DOHH2 (cell line): ENCODE measurements around the gene KCNA1.

Experiments
- H3F3A ChIP-seq: fragments of 200-600 bp; sonication (generic), shearing (Covaris generic); 2 replicates; pipeline ENCODE4 v1.6.0; 2016; ENCODE audit warnings: antibody characterized with exemption, mild to moderate bottlenecking; ENCODE audit not compliant: control insufficient read depth, insufficient read depth
- H3K27ac ChIP-seq: fragments of 200-600 bp; sonication (generic); 2 replicates; pipeline ENCODE4 v1.5.1; 2014; ENCODE audit warnings: low read depth, mild to moderate bottlenecking, low read length, moderate library complexity
- H3K27me3 ChIP-seq: fragments of 200-600 bp; sonication (generic); 2 replicates; pipeline ENCODE4 v1.6.1; 2014; ENCODE audit warnings: mild to moderate bottlenecking, low read length, mixed read lengths; ENCODE audit not compliant: control insufficient read depth
- H3K36me3 ChIP-seq: fragments of 200-600 bp; sonication (generic); 2 replicates; pipeline ENCODE4 v1.6.1; 2014; ENCODE audit warnings: mild to moderate bottlenecking, low read length, moderate library complexity, mixed read lengths; ENCODE audit not compliant: control insufficient read depth
- H3K4me1 ChIP-seq: fragments of 200-600 bp; sonication (generic); 2 replicates; pipeline ENCODE4 v1.6.1; 2014; ENCODE audit warnings: mild to moderate bottlenecking, low read length, mixed read lengths; ENCODE audit not compliant: control insufficient read depth
- H3K4me2 ChIP-seq: fragments of 200-600 bp; sonication (generic); 2 replicates; pipeline ENCODE4 v1.6.0; 2014; ENCODE audit warnings: mild to moderate bottlenecking, low read length, moderate library complexity
- H3K4me3 ChIP-seq: fragments of 200-600 bp; sonication (generic); 2 replicates; pipeline ENCODE4 v1.5.1; 2014; ENCODE audit warnings: mild to moderate bottlenecking, low read length, mixed read lengths
- H3K79me2 ChIP-seq: fragments of 200-600 bp; sonication (generic); 2 replicates; pipeline ENCODE4 v1.6.1; 2014; ENCODE audit warnings: mild to moderate bottlenecking, low read length, mixed read lengths; ENCODE audit not compliant: control insufficient read depth
- H3K9me2 ChIP-seq: fragments of 200-600 bp; sonication (generic); replicated peaks from 2 replicates; pipeline ENCODE4 v1.6.1; 2014; ENCODE audit warnings: mild to moderate bottlenecking, low read length, mixed read lengths; ENCODE audit not compliant: control insufficient read depth
- H3K9me3 ChIP-seq: fragments of 200-600 bp; sonication (generic); 2 replicates; pipeline ENCODE4 v1.6.1; 2014; ENCODE audit warnings: antibody characterized with exemption, low read length, mixed read lengths; ENCODE audit not compliant: control insufficient read depth, insufficient read depth
- H4K20me1 ChIP-seq: fragments of 200-600 bp; sonication (generic); 2 replicates; pipeline ENCODE4 v1.6.0; 2014; ENCODE audit warnings: low read depth, mild to moderate bottlenecking, antibody characterized with exemption, low read length, moderate library complexity; ENCODE audit not compliant: control insufficient read depth, insufficient read depth
- EZH2phosphoT487 ChIP-seq: fragments of 200-600 bp; sonication (generic); IDR thresholded peaks from 2 replicates; pipeline ENCODE4 v1.6.1; 2017; ENCODE audit warnings: borderline replicate concordance, mild to moderate bottlenecking, antibody characterized with exemption, low read length, moderate library complexity, mixed read lengths
- TF ChIP-seq, protein P1 (sequence below): fragments of 200-600 bp; sonication (generic); IDR thresholded peaks from one replicate; pipeline ENCODE4 v1.5.1; 2014; ENCODE audit warnings: antibody characterized with exemption, mild to moderate bottlenecking, low read depth, low read length; ENCODE audit not compliant: poor library complexity, severe bottlenecking

Gene KCNA1

DNA sequence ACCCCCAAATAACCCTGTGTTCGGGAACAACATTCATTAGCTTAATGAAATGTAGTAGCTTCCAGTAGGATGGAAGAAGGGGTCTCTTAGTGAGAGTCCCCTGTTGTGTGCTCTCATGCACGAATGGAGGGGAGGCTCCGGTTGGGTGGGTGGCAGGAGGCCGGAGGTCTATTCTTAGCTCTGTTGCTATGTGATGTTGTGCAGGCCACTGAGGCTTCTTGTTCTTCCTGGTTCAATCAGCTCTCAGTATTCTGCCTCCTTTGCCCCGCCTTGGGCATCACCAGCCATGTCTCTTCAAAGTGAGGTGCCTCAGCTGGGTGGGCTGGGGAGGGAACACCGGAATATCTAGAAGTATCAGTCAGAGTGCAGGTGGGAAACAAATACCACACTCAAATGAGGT lies 50.8 kb downstream of the KCNA1 start:
- Histone ChIP-seq H3K4me3 (no peak overlapping the region), H3K4me1 (no peaks in the 10 kb centered on the region), H3K36me3 (no peaks in the 10 kb centered on the region), H3K79me2 (no peaks in the 10 kb centered on the region), H3K27ac (no peak overlapping the region), H3F3A (no peaks in the 10 kb centered on the region), H3K4me2 (no peak overlapping the region), H3K9me2 (no peaks in the 10 kb centered on the region), H3K9me3 (no peaks in the 10 kb centered on the region), H3K27me3 (peaks cover 12% of the 10 kb centered on the region; the same call in 1 of the 2 replicates), H4K20me1 (no peaks in the 10 kb centered on the region)
- TF ChIP-seq, protein P1, sequence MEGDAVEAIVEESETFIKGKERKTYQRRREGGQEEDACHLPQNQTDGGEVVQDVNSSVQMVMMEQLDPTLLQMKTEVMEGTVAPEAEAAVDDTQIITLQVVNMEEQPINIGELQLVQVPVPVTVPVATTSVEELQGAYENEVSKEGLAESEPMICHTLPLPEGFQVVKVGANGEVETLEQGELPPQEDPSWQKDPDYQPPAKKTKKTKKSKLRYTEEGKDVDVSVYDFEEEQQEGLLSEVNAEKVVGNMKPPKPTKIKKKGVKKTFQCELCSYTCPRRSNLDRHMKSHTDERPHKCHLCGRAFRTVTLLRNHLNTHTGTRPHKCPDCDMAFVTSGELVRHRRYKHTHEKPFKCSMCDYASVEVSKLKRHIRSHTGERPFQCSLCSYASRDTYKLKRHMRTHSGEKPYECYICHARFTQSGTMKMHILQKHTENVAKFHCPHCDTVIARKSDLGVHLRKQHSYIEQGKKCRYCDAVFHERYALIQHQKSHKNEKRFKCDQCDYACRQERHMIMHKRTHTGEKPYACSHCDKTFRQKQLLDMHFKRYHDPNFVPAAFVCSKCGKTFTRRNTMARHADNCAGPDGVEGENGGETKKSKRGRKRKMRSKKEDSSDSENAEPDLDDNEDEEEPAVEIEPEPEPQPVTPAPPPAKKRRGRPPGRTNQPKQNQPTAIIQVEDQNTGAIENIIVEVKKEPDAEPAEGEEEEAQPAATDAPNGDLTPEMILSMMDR = no peak
- no peak for TF ChIP-seq EZH2phosphoT487

DNA sequence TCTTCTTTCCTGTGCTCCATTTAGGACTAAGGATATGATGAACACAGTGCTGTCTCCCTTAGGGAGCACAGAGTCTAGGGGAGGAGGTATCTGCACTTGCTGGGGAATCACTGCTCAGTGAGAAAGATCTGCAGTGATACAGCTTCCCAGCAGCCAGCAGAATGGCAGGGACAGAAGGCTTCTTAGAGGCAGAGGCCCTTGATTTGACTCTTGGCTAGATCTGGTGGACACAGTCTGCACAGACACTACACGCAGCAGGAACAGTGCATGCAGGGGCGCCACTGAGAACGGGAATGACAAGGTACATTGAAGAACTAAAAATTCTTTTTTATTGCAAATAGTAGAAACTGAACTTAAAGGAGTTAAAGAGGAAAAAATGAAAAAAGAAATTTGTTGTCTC lies 51.6 kb downstream of the KCNA1 start:
- H3K9me2 ChIP-seq = no peaks in the 10 kb centered on the region
- no peaks in the 10 kb centered on the region for H3F3A ChIP-seq
- no peak overlapping the region for H3K4me3 ChIP-seq
- H3K4me2 ChIP-seq = no peak overlapping the region
- H3K4me1 ChIP-seq = no peaks in the 10 kb centered on the region
- no peaks in the 10 kb centered on the region for H3K79me2 ChIP-seq
- no peaks in the 10 kb centered on the region for H3K9me3 ChIP-seq
- no peaks in the 10 kb centered on the region for H3K36me3 ChIP-seq
- peaks cover 12% of the 10 kb centered on the region; the same call in 1 of the 2 replicates for H3K27me3 ChIP-seq
- no peak overlapping the region for H3K27ac ChIP-seq
- TF ChIP-seq, protein P1 = no peak
- no peak for TF ChIP-seq EZH2phosphoT487
- H4K20me1 ChIP-seq = no peaks in the 10 kb centered on the region

DNA sequence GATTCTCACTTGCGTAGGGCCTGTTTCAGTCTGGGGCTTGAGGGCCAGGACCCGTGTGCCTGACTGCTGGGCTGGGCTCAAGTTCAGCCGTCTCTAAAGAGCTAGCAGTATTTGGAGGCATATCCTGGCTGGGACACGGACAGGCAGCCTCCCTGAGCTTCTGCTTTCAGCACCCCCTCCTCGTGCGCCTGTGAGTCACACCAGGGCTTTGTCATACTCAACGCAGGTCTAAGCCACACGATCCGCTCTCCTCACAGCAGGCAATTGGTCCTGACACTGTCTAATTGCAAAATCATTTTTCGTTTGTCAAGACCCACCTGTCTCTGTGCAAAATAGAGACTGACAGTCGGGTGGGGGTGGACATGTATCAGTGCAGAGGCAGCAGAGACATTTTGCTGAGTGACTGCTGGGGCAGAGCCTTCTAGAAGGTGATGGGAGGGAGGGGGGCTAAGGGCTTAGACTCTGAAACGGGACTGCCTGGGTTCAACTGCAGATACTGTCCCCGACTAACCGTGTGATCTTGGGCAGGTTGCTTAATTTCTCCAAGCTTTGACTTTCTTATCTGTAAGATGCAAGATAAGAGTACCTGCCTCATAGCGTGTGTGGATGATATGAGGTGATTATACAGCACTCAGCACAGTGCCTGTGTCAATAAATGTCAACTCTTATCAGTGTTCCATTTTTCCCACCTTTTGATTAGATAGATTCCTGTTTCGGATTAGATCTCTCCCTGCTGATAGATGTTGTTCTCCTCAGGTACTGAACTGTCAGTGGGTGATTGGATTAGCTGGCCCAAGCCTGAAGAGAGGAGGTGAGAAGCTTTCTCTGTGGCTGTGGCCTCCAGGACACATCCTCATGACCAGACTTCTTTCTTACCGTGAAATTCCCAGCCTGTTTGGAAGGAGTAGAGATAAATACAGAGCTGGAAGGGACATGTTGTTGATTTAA lies 53.1 kb downstream of the KCNA1 start:
- Histone ChIP-seq H3K4me2 (no peak overlapping the region), H3F3A (no peaks in the 10 kb centered on the region), H3K27me3 (peaks cover 14% of the 10 kb centered on the region; the same call in 1 of the 2 replicates), H3K79me2 (no peaks in the 10 kb centered on the region), H4K20me1 (no peaks in the 10 kb centered on the region), H3K4me3 (no peak overlapping the region), H3K9me2 (no peaks in the 10 kb centered on the region), H3K27ac (no peak overlapping the region), H3K36me3 (no peaks in the 10 kb centered on the region), H3K9me3 (no peaks in the 10 kb centered on the region), H3K4me1 (no peaks in the 10 kb centered on the region)
- TF ChIP-seq EZH2phosphoT487 = no peak
- TF ChIP-seq, protein P1 = no peak
